H1 (cell line): ENCODE data around the gene DAP. TPM values are rescaled to one million over a fixed set of nuclear protein-coding genes. Genes with fewer than 3 reads are reported as not detected.

Experiments used
- CTCF ChIA-PET: fragments of 300-600 bp; sonication (Branson Sonifier 250); formaldehyde crosslinking; loops from one replicate; lab custom pipeline; 2021; ENCODE audit not compliant: partially characterized antibody; lab: Charles Lee
- POLR2A ChIA-PET: fragments of 300-600 bp; sonication (Branson Sonifier 250); formaldehyde crosslinking; loops from one replicate; lab custom pipeline; 2021; ENCODE audit warnings: inconsistent platforms; ENCODE audit not compliant: partially characterized antibody; lab: Charles Lee
- DNase-seq, 2 experiments: peaks; one replicate each; pipeline versions ENCODE4 v3.0.0 to v3.0.0-alpha.2; 2010 to 2022; ENCODE audit warnings: low spot score in 2 of 2, low read depth in 1 of 2, mixed read lengths in 1 of 2
- FAIRE-seq: peaks from 2 replicates; lab custom pipeline; 2011; peaks lifted over from hg19 to GRCh38; lab: Jason Lieb, UNC
- H2AFZ ChIP-seq: 2 replicates; pipeline ENCODE4 v1.8.1; 2012; ENCODE audit warnings: low read length, inconsistent platforms
- H2AK5ac ChIP-seq: 2 replicates; pipeline ENCODE4 v1.6.1; 2013; ENCODE audit warnings: low read depth, low read length
- H2BK120ac ChIP-seq: replicated peaks from 2 replicates; pipeline ENCODE3; 2013; ENCODE audit warnings: low read depth, low read length, inconsistent platforms
- H2BK12ac ChIP-seq: 2 replicates; pipeline ENCODE4 v1.6.1; 2013; ENCODE audit warnings: low read depth, low read length
- H2BK15ac ChIP-seq: 2 replicates; pipeline ENCODE4 v1.6.1; 2013; ENCODE audit warnings: low read length
- H2BK20ac ChIP-seq: 2 replicates; pipeline ENCODE4 v1.6.1; 2013; ENCODE audit warnings: low read length
- H2BK5ac ChIP-seq: 2 replicates; pipeline ENCODE4 v1.6.1; 2013; ENCODE audit warnings: low read depth, low read length
- H3K14ac ChIP-seq: 2 replicates; pipeline ENCODE4 v1.6.1; 2013; ENCODE audit warnings: inconsistent platforms; ENCODE audit not compliant: insufficient read length
- H3K18ac ChIP-seq: 2 replicates; pipeline ENCODE4 v1.6.1; 2013; ENCODE audit warnings: low read length; ENCODE audit errors: extremely low read depth
- H3K23ac ChIP-seq: 2 replicates; pipeline ENCODE4 v1.6.1; 2013; ENCODE audit warnings: inconsistent platforms; ENCODE audit not compliant: insufficient read length
- H3K23me2 ChIP-seq: 2 replicates; pipeline ENCODE4 v1.6.1; 2013; ENCODE audit warnings: low read depth, low read length
- H3K27ac ChIP-seq: 2 replicates; pipeline ENCODE4 v1.6.1; 2011; ENCODE audit warnings: low read depth, low read length, inconsistent platforms
- H3K27me3 ChIP-seq, 4 experiments: replicated peaks in 1 of 4; 1 replicate in 1 of 4; 2 replicates in 3 of 4; pipeline versions ENCODE4 v1.6.1 to v1.8.1; 2011 to 2013; ENCODE audit warnings: low read length in 3 of 4, mild to moderate bottlenecking in 3 of 4, inconsistent platforms in 2 of 4, mixed read lengths in 2 of 4, moderate library complexity in 1 of 4; ENCODE audit not compliant: control insufficient read depth in 3 of 4, insufficient read depth in 3 of 4; ENCODE audit errors: extremely low read depth in 1 of 4
- H3K36me3 ChIP-seq, 4 experiments: 2 replicates each; pipeline versions ENCODE4 v1.6.1 to v1.8.1; 2011 to 2013; ENCODE audit warnings: mild to moderate bottlenecking in 4 of 4, low read length in 3 of 4, moderate library complexity in 2 of 4, control low read depth in 1 of 4, inconsistent platforms in 1 of 4; ENCODE audit not compliant: insufficient read depth in 4 of 4, control insufficient read depth in 2 of 4
- H3K4ac ChIP-seq: replicated peaks from 2 replicates; pipeline ENCODE3; 2013; ENCODE audit warnings: low read length, low read depth, mixed read lengths, inconsistent platforms; ENCODE audit not compliant: insufficient read length
- H3K4me1 ChIP-seq, 4 experiments: replicated peaks in 1 of 4; 1 replicate in 1 of 4; 2 replicates in 3 of 4; pipeline versions ENCODE4 v1.6.1 to v1.8.1; 2011 to 2013; ENCODE audit warnings: low read length in 3 of 4, inconsistent platforms in 2 of 4, mixed read lengths in 1 of 4; ENCODE audit not compliant: insufficient read depth in 4 of 4, control insufficient read depth in 3 of 4
- H3K4me2 ChIP-seq, 2 experiments: 2 replicates each; pipeline versions ENCODE4 v1.6.1 to v1.8.1; 2011 to 2013; ENCODE audit warnings: low read depth in 2 of 2, low read length in 2 of 2, control low read depth in 1 of 2, inconsistent platforms in 1 of 2, mild to moderate bottlenecking in 1 of 2; ENCODE audit not compliant: insufficient read depth in 1 of 2
- H3K4me3 ChIP-seq, 4 experiments: fragments of 200-600, 300-600 bp in 1 of 4; sonication (generic), shearing (Covaris generic), sonication (Bioruptor Twin) in 1 of 4; 2 replicates each; pipeline versions ENCODE4 v1.5.1 to v1.8.1; 2011 to 2016; ENCODE audit warnings: low read length in 4 of 4, low read depth in 3 of 4, control low read depth in 2 of 4, inconsistent platforms in 2 of 4, mild to moderate bottlenecking in 2 of 4, mixed read lengths in 1 of 4, moderate library complexity in 1 of 4; ENCODE audit not compliant: insufficient read depth in 2 of 4; ENCODE audit errors: extremely low read depth in 1 of 4
- H3K56ac ChIP-seq: replicated peaks from 2 replicates; pipeline ENCODE3; 2013; ENCODE audit warnings: low read depth, mild to moderate bottlenecking, mixed read lengths, low read length, inconsistent platforms; ENCODE audit not compliant: insufficient read length
- H3K79me1 ChIP-seq: 2 replicates; pipeline ENCODE4 v1.6.1; 2013; ENCODE audit warnings: low read depth, low read length, control low read depth
- H3K79me2 ChIP-seq, 2 experiments: 2 replicates each; pipeline versions ENCODE4 v1.6.1 to v1.8.1; 2012 to 2013; ENCODE audit warnings: low read length in 2 of 2, mild to moderate bottlenecking in 2 of 2, inconsistent platforms in 1 of 2; ENCODE audit not compliant: insufficient read depth in 2 of 2, control insufficient read depth in 1 of 2
- H3K9ac ChIP-seq, 4 experiments: replicated peaks in 1 of 4; 1 replicate in 1 of 4; 2 replicates in 3 of 4; pipeline versions ENCODE4 v1.6.1 to v1.8.1; 2011 to 2013; ENCODE audit warnings: low read depth in 3 of 4, low read length in 3 of 4, control low read depth in 2 of 4, mild to moderate bottlenecking in 2 of 4, moderate library complexity in 2 of 4, inconsistent platforms in 1 of 4; ENCODE audit errors: extremely low read depth in 1 of 4
- H3K9me3 ChIP-seq, 2 experiments: 2 replicates each; pipeline versions ENCODE4 v1.6.1 to v1.8.1; 2012 to 2013; ENCODE audit warnings: mild to moderate bottlenecking in 2 of 2, moderate library complexity in 2 of 2, control low read depth in 1 of 2, inconsistent platforms in 1 of 2, low read depth in 1 of 2, low read length in 1 of 2, mixed read lengths in 1 of 2; ENCODE audit not compliant: insufficient read depth in 2 of 2
- H4K20me1 ChIP-seq, 2 experiments: replicated peaks in 1 of 2; 2 replicates each; pipeline versions ENCODE3 to v1.8.1; 2011 to 2013; ENCODE audit warnings: inconsistent platforms in 2 of 2, low read length in 2 of 2, mild to moderate bottlenecking in 1 of 2; ENCODE audit not compliant: insufficient read depth in 2 of 2, control insufficient read depth in 1 of 2
- H4K5ac ChIP-seq: 2 replicates; pipeline ENCODE4 v1.6.1; 2013; ENCODE audit warnings: low read length, low read depth, mixed read lengths, inconsistent platforms; ENCODE audit not compliant: insufficient read length
- H4K8ac ChIP-seq: 2 replicates; pipeline ENCODE4 v1.8.0; 2013; ENCODE audit warnings: mild to moderate bottlenecking, moderate library complexity, low read length, inconsistent platforms; ENCODE audit not compliant: insufficient read depth; ENCODE audit errors: extremely low read depth
- H4K91ac ChIP-seq: replicated peaks from 2 replicates; pipeline ENCODE3; 2013; ENCODE audit warnings: low read length, mixed read lengths, inconsistent platforms; ENCODE audit not compliant: insufficient read length
- CBX5 ChIP-seq: fragments of 300-800, 300-1000 bp; sonication (generic); IDR thresholded peaks from 2 replicates; pipeline ENCODE4 v1.7.1; 2016; ENCODE audit warnings: antibody characterized with exemption, low read length, low read depth
- CREB1 ChIP-seq: IDR thresholded peaks from 2 replicates; pipeline ENCODE4 v1.6.1; 2012; ENCODE audit warnings: inconsistent platforms
- KDM5A ChIP-seq: fragments of 200-600 bp; IDR thresholded peaks from 2 replicates; pipeline ENCODE4 v1.7.1; 2012; ENCODE audit warnings: mild to moderate bottlenecking, low read length, inconsistent platforms, mixed read lengths
- RFX5 ChIP-seq: IDR thresholded peaks from 2 replicates; pipeline ENCODE4 v1.6.1; 2011; ENCODE audit warnings: low read depth, low read length, improper control_type of control experiment, borderline replicate concordance
- SIX5 ChIP-seq: IDR thresholded peaks from 2 replicates; pipeline ENCODE4 v1.6.1; 2011; ENCODE audit warnings: mild to moderate bottlenecking, low read depth, low read length
- SUZ12 ChIP-seq: fragments of 200-600 bp; sonication (generic); IDR thresholded peaks from 2 replicates; pipeline ENCODE4 v1.6.1; 2012; ENCODE audit warnings: mild to moderate bottlenecking, inconsistent platforms, low read length, moderate library complexity, mixed read lengths
- TBP ChIP-seq: IDR thresholded peaks from 2 replicates; pipeline ENCODE4 v1.6.1; 2011; ENCODE audit warnings: low read depth, low read length, improper control_type of control experiment
- WGBS, 2 experiments: shearing (Covaris generic) in 1 of 2; methylation state at CpG; one replicate each; pipeline versions ENCODE4 v1.1.6 to v1.1.7; 2013 to 2015; ENCODE audit warnings: low lambda C conversion rate in 2 of 2, mixed read lengths in 2 of 2, inconsistent platforms in 1 of 2, low coverage in 1 of 2, missing lambda C conversion rate in 1 of 2; ENCODE audit not compliant: insufficient replicate concordance in 2 of 2, insufficient coverage in 1 of 2, insufficient read length in 1 of 2; ENCODE audit errors: extremely low coverage in 1 of 2, missing lambda C conversion rate in 1 of 2; 5-methylcytosine and 5-hydroxymethylcytosine counted together
- polyA plus RNA-seq, 7 experiments: library from polyadenylated mRNA; depleted of rRNA in 3 of 7; stranded (reverse) in 5 of 7; unstranded in 2 of 7; fragments of >200 nt in 5 of 7; fragments of 200-250 nt in 2 of 7; gene quantifications; 1 replicate in 5 of 7; 2 replicates in 1 of 7; 4 replicates in 1 of 7; pipeline versions ENCODE4 v1.2.1 to v1.2.3, GENCODE V29; 2011 to 2013; ENCODE audit warnings: missing spikeins in 2 of 7, mixed read lengths in 2 of 7
- total RNA-seq: library from RNA; stranded (reverse); fragmentation: NEBNext Ultra II Directional; extraction: Animal tissue kit (Norgen Biotek cat#: 25700); gene quantifications from 2 replicates; pipeline ENCODE4 v1.2.1, GENCODE V29; 2021
- TF ChIP-seq, protein P1 (sequence below): IDR thresholded peaks from 2 replicates; pipeline ENCODE4 v1.6.1; 2012; ENCODE audit warnings: low read length, inconsistent platforms

The DAP gene
- total and polyA plus RNA-seq, 2 of the 8 experiments (the other 6 are each of a cell fraction or from before 2014, with no cell fraction given), result 26.2 to 44.4 TPM

DNA sequence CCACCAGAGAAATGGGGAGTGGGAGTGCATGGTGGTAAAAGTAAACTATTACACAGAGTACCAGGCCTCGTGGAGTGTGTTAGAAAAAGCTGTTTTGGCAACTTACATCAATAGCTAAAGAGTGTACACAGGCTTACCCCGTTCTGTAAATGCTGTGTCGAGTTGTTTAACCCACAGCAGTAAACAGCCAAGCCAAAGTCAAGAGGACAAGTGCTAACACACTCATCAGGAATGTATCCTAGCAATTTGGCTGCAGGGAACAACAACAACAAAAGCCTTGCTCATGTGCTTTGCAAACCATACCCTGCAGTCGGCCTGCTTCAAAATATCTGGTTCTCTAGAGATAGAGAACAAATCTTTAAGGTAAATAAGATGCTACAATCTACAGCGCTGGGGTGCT lies 15.9 kb downstream of the DAP start:
- Histone ChIP-seq H3K23me2 (no peaks in the 10 kb centered on the region), H3K36me3 (peaks cover 0 to 23% (median 6%) of the 10 kb centered on the region in 4 experiments; a peak in 6 of 8 replicates), H3K27ac (no peak overlapping the region), H2BK5ac (no peak overlapping the region), H3K4me1 (no peaks in the 10 kb centered on the region), H2BK120ac (no peak overlapping the region), H2AK5ac (no peak overlapping the region), H2BK20ac (no peak overlapping the region), H3K18ac (no peak overlapping the region), H3K56ac (no peak overlapping the region), H3K14ac (no peak overlapping the region), H3K23ac (no peak overlapping the region), H4K20me1 (no peaks in the 10 kb centered on the region), H3K79me2 (no peaks in the 10 kb centered on the region), H3K4ac (no peak overlapping the region), H2BK12ac (no peak overlapping the region), H3K27me3 (no peaks in the 10 kb centered on the region), H3K4me3 (no peak overlapping the region), H2AFZ (no peak overlapping the region), H3K9me3 (peaks cover 2 to 8% of the 10 kb centered on the region in 2 experiments; a peak in 1 of 4 replicates), H2BK15ac (no peak overlapping the region), H3K4me2 (no peak overlapping the region), H4K8ac (no peak overlapping the region), H3K9ac (no peak overlapping the region), H4K5ac (no peak overlapping the region), H3K79me1 (no peaks in the 10 kb centered on the region; the same call in 1 of the 2 replicates), H4K91ac (no peak overlapping the region)
- FAIRE-seq (no peak), DNase-seq (no peak)
- ChIA-PET CTCF (interaction anchor here (0.6 to 1.3 kb wide), 2 partner anchors 109 to 439 kb away, joined by 3 read pairs; no protein-coding TSS in a partner anchor), POLR2A (no interaction called here)
- 90% methylated on average over 5 of the region's 5 CpGs; no CpG with 5 or more reads in 1 of the 2 experiments for WGBS, 2 experiments
- TF ChIP-seq CREB1 (no peak), KDM5A (no peak), CBX5 (no peak), SUZ12 (no peak), SIX5 (no peak), TBP (no peak), RFX5 (no peak)
- TF ChIP-seq, protein P1, sequence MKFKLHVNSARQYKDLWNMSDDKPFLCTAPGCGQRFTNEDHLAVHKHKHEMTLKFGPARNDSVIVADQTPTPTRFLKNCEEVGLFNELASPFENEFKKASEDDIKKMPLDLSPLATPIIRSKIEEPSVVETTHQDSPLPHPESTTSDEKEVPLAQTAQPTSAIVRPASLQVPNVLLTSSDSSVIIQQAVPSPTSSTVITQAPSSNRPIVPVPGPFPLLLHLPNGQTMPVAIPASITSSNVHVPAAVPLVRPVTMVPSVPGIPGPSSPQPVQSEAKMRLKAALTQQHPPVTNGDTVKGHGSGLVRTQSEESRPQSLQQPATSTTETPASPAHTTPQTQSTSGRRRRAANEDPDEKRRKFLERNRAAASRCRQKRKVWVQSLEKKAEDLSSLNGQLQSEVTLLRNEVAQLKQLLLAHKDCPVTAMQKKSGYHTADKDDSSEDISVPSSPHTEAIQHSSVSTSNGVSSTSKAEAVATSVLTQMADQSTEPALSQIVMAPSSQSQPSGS, result no peak
